Caki2 (cell line): ENCODE results near the gene PRDM15. TPM values are rescaled to one million over a fixed set of nuclear protein-coding genes. Genes with fewer than 3 reads are reported as not detected.

Experiments used
- DNase-seq: peaks from one replicate; pipeline ENCODE4 v3.0.0-alpha.2; 2015; ENCODE audit warnings: low read depth
- in situ Hi-C: cut with HindIII; loops from 2 replicates; pipeline ENCODE4 v1.10.0; 2016; ENCODE audit warnings: low sequenced_read_pairs, low pct_unique_long_range_greater_than_20kb, mixed read lengths
- total RNA-seq: library from RNA; depleted of rRNA; stranded (reverse); fragments of >200 nt; shearing (Covaris generic); gene quantifications from 2 replicates; pipeline ENCODE4 v1.2.3, GENCODE V29; 2014; ENCODE audit warnings: low replicate concordance; rRNA removed

Gene PRDM15
- total RNA-seq, 1 experiment from 2014 or later = 3.1 TPM

GRCh38 chr21:41755258-41755933 lies 123.7 kb downstream of the PRDM15 start:
- in situ Hi-C loops = loop anchor here (25.0 kb wide), 1 partner anchor 143 kb away; no protein-coding TSS in a partner anchor
- DNase-seq = no peak

- no peak for DNase-seq
- in situ Hi-C loops = loop anchor here (25.0 kb wide), 1 partner anchor 142 kb away; no protein-coding TSS in a partner anchor
Observed at GRCh38 chr21:41754479-41754891, 124.7 kb downstream of the PRDM15 start.

- in situ Hi-C loops = loop anchor here (25.0 kb wide), 1 partner anchor 141 kb away; no protein-coding TSS in a partner anchor
- no peak for DNase-seq
Observed at GRCh38 chr21:41753006-41753898, 125.9 kb downstream of the PRDM15 start.

- in situ Hi-C loops = loop anchor here (25.0 kb wide), 1 partner anchor 140 kb away; no protein-coding TSS in a partner anchor
- DNase-seq = peak; percentile 67
Observed at GRCh38 chr21:41752231-41752681, 126.9 kb downstream of the PRDM15 start.

- in situ Hi-C loops = loop anchor here (25.0 kb wide), 1 partner anchor 139 kb away; no protein-coding TSS in a partner anchor
- peak; percentile 44 for DNase-seq
Observed at GRCh38 chr21:41751611-41752011, 127.5 kb downstream of the PRDM15 start.

GRCh38 chr21:41750532-41751151 lies 128.5 kb downstream of the PRDM15 start:
- DNase-seq = peak; percentile 83
- in situ Hi-C loops = loop anchor here (25.0 kb wide), 1 partner anchor 138 kb away; no protein-coding TSS in a partner anchor

- DNase-seq = no peak
- in situ Hi-C loops = loop anchor here (25.0 kb wide), 1 partner anchor 138 kb away; no protein-coding TSS in a partner anchor
Observed at GRCh38 chr21:41750051-41750450, 129.1 kb downstream of the PRDM15 start.

GRCh38 chr21:41749286-41749685 lies 129.9 kb downstream of the PRDM15 start:
- in situ Hi-C loops = no loop called here
- no peak for DNase-seq

Other genes starting within 250 kb of the PRDM15 start
- gene RIPK4, start 112.3 kb downstream of the PRDM15 start, total RNA-seq = 41.2 and 42.2 TPM in 2 replicates
- 11.7 and 19.7 TPM in 2 replicates for gene C2CD2, start 74.7 kb upstream of the PRDM15 start, total RNA-seq
- 3.3 and 12.5 TPM in 2 replicates for gene ZBTB21, start 131.0 kb upstream of the PRDM15 start, total RNA-seq
- not detected in 2 replicates for gene UMODL1, start 192.0 kb upstream of the PRDM15 start, total RNA-seq